ENCODE results near the gene AMOTL2.

The AMOTL2 gene

DNA sequence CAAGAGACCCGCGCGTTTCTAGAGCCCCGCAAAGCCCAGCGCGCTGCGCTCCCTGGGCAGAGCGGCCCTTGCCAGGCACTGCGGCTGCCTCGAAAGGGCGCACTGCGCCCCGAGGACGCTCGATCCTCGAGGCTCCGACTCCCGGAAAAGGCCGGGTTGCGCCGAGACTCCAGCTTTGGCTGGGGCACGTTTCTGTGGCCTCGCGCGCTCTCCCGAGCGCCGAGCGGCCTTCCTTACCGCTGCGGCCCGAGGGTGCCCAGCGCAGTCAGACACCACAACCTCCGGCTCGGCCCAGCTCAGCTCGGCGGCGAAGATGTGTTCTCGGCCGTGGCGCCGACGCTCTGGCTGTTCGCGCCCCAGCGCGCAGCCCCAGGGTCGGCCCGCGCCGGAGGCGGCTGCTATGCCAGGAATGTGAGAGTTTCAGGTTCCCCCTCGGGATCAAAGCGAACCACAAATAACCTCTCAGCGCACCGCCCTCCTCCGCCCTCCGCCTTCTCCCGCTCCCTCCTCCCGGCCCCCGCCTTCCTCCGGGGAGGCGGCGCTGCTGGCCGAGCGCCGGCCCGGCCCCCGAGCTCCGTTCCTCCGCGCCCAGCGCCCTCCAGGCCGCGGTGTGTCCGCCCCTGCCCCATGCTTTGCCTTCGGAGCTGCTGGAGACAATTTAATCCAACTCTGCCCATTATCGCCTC lies at the start of gene AMOTL2:
TSS of gene AMOTL2 (minus strand) at position 343 of the 686 bp plus-strand sequence. CDS start 3,014 bp downstream, outside the sequence.
- DNase-seq: peak in 1 of 2 donors; percentile 14

GRCh38 chr3:134423153-134423552 lies 48.9 kb upstream of the AMOTL2 start:
- DNase-seq: no peak

DNA sequence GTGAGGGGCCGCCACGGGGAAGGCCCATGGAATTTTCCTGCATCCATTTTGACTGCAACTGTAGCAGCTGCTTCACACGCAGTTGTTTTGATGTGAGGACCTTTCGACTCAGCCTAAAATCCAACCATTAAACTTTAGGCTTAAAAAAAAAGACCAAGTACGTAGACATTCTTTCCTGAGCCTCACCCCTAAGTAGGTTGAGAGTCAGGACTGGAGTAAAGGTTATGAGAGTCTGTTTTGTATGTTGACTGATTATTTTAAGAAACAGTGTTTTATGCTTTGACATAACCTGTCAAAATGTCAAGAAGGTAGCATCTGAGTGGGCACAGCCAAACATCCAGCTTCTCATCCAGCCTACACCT lies 45.7 kb upstream of the AMOTL2 start:
- no peak for DNase-seq

- DNase-seq: no peak
Measured at GRCh38 chr3:134419214-134419959, 45.1 kb upstream of the AMOTL2 start.

DNA sequence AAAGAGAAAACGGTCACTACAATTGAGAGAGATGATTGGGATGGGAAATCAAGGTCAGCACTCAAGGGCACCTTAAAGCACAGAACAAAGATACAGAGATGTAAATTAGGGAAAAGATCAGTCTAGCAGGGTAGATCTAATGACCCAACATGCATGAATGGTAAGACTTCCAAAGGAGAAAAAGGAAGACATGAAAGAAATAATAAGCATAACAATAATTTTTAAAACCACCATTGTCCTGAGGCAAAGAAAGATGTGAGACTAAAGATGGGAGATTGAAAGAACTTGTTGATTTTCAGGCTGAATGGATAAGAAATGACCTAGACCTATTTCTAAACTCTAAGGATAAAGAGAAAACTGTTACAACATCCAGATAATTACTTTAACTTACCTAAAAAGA lies 34.8 kb upstream of the AMOTL2 start:
- no peak for DNase-seq

DNA sequence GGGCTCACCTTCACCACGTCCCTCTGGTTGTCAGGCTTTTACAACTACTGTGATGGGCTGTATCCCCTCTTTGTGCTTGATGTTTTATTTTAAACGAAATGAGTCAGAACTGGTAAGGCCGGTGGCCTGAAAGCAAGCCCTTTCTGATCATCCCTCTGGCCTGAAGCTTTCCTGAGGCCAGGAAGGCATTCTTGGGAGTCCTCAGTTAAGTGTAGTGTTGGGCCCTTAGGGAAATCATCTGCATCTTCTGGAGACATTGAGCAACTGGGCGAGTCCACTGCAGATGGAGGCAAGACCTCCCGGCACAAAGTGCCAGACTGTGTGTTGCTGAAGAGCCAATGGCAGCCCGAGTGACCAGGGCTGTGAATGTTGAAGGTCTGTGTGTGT lies 33.0 kb upstream of the AMOTL2 start:
- no peak for DNase-seq

DNA sequence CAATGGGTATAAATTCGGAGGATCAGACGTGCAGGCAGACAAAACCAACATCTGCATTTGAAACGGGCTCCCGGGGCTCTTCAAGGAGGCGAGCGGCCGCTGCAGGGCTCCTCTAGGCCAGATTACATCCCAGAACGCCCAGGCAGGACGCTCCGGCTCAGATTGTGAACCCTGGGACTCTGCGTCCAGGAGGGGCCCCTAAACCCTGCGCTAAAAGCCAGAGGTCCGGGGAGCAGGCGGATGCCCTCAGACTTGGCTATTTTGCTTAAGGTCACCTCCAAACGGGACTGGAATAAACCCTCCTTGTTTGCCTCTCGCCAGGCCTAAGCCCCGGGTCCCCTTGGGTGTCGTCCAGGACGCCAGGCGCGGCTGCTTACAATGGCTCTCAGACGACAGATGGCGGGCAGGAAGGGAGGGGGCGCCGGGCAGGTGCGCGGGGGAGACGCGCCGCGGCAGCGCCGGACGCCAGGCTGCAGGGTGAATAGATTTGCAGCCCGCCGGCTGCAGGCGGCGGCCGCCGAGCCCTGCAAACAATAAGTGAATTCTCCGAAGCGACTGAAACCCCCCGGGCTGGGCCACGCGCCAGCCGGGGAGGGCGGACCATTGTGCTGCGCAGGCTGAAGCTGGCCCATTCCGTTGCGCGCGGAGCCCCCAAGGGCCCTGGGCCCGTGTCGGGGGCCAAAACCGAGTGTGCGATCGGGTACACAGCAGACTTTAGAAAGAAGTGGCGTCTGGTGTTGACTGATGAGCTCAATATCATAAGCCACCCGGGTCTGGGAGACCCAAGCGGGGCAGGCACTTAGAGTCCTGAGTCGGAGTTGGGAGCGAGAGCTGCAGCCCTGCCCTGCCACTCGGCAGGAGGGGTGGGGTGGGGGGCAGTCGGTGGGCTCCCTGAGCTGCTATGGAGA lies 32.3 kb upstream of the AMOTL2 start:
- no peak for DNase-seq

GRCh38 chr3:134404366-134404885 lies 30.2 kb upstream of the AMOTL2 start:
- DNase-seq: no peak

- DNase-seq: no peak
Measured at GRCh38 chr3:134397755-134398154, 23.5 kb upstream of the AMOTL2 start.

- no peak for DNase-seq
Measured at GRCh38 chr3:134395103-134395502, 20.9 kb upstream of the AMOTL2 start.

DNA sequence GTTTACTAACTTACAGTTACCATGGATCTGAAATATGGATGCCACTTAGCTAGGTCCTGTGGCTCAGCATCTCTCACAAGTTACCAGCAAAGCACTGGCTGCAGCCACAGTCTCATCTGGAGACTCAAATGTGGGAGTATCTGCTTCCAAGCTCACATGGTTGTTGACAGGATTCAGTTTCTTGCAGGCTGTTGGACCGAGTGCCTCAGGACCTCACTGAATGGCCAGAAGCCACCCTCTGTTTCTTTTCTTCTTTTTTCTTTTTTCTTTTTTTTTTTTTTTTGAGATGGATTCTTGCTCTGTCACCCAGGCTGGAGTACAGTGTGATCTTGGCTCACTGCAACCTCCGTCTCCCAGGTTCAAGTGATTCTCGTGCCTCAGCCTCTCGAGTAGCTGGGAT lies 20.1 kb upstream of the AMOTL2 start:
- no peak for DNase-seq

GRCh38 chr3:134393074-134393473 lies 18.8 kb upstream of the AMOTL2 start:
- DNase-seq: no peak

- DNase-seq: no peak
Measured at GRCh38 chr3:134392336-134392983, 18.2 kb upstream of the AMOTL2 start.

GRCh38 chr3:134389865-134390264 lies 15.6 kb upstream of the AMOTL2 start:
- no peak for DNase-seq

DNA sequence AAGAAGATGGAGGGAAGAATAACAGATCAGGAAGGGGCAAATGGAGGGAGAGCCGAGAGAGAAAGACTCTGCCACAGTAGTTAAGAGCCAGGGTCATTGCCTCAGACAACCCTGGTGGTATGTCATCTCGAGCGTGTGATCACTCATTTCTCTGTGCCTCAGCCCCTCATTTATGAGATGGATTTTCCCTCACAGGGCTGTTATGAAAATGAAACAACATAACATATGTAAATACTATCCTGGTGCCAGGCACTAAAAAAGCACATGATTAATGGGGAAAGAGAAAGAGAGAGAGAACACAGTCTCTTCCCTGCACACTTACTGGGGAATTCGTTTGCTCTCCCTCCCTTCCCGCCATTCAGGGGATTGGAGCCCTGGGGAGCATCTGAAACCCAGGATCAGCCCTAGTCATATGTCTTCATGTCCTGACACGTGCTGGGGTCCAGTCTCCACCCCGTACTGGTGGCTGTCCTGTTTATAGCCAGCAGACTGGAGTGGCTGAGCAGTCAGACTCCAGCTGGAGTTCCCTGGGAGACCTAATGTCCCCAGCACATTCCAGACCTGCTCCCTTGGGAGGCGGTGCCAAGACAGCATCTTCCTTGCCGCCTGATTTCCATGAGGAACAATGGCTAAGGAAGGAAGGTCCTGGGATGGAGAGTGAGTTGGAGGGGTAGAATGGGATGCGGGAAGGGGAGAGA lies 14.7 kb upstream of the AMOTL2 start:
- DNase-seq: no peak

- DNase-seq: no peak
Measured at GRCh38 chr3:134388292-134388691, 14.0 kb upstream of the AMOTL2 start.

DNA sequence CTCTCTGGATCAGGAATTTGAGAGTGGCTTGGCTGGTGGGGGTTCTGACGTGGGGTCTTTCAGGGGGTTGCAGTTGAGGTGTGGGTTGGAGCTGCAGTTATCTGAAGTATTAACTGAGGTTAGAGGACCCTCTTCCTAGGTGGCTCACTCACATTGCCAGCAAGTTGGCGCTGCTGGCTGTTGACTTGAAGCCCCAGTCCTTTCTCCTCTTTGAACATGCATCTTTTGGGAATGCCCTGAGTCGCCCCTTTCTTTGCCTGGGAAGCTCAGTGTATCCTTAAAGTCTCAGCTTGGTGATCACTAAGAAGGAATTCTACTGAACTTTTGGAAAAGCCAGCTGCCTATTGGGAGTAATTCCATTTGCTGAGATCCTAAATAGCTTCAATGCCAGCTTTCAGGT lies 13.0 kb upstream of the AMOTL2 start:
- no peak for DNase-seq

GRCh38 chr3:134384963-134385362 lies 10.7 kb upstream of the AMOTL2 start:
- no peak for DNase-seq

DNA sequence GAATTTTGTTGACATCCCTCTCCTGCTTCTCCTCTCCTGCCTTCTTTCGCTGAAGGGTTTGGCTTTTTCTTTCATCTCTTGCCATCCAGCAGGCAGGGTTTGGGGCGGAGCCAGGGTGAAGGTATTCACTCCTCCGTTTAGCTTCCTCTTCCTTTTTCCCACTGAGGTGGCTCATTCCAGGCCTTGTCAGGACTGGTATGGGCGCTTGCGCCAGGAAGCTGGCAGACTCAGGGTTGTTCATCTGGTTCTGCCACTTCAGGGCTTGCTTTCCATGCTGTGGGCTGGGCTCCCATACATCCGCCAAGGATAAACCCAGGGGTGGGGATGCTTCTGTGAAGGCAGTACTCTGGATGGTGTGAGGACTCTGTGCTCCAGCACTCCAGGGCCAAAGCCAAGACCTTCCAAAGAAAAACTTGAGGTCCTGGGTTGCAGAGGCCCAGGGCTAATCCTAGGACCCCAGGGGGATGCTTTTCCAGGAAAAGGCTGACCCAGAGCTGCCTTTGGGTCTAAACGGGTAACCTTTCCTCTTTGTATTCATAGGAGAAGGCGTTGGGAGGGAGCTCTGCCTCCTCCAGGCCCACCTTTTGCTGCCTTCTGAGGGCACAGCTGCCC lies 7.7 kb upstream of the AMOTL2 start:
- DNase-seq: no peak

DNA sequence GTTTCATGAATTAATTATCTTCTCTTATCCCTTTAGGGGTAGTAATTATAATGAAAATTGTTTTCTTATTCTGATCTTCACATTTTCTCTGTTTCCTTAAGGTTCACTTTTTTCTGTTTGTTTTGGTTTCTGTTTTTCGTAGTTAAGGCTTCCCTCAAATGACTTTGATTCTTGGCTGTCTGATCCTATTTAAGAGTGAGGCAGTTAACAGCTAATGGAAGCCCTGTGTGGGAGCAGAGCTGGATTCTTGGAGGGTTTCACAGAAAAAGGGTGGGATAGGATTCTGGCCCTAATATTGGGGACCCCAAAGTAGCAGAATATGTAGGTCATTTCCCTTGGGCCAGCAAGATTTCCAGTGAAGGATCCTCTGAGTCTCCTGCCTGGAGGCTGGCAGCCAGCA lies 6.8 kb upstream of the AMOTL2 start:
- no peak for DNase-seq

- DNase-seq: no peak
Measured at GRCh38 chr3:134380249-134380648, 6.0 kb upstream of the AMOTL2 start.

- no peak for DNase-seq
Measured at GRCh38 chr3:134378818-134379217, 4.6 kb upstream of the AMOTL2 start.

Data from CD4-positive, alpha-beta T cell treated with Interleukin-4 for 1 hour (primary cell).